HG03175 (cell line): ENCODE data around the gene ANKRD12.

Experiments
- ATAC-seq: cut with Tn5 transposase; IDR thresholded peaks from one replicate; pipeline ENCODE4 v1.9.1; 2021; ENCODE audit warnings: mild to moderate bottlenecking, moderate library complexity; ENCODE audit not compliant: unreplicated experiment

The ANKRD12 gene

GRCh38 chr18:9334329-9334972 is 197.9 kb downstream of the ANKRD12 start, which contains the start of gene TWSG1:
Gene TWSG1, plus strand, starts transcription at chr18:9334773. Its CDS starts 2,457 bp downstream, at chr18:9337230.
- peak; percentile 79 for ATAC-seq

- ATAC-seq, result peak; percentile 49
Observed at GRCh38 chr18:9334973-9335696, 198.6 kb downstream of the ANKRD12 start.
